ENCODE measurements around the gene PRDM7.

PRDM7 gene

DNA sequence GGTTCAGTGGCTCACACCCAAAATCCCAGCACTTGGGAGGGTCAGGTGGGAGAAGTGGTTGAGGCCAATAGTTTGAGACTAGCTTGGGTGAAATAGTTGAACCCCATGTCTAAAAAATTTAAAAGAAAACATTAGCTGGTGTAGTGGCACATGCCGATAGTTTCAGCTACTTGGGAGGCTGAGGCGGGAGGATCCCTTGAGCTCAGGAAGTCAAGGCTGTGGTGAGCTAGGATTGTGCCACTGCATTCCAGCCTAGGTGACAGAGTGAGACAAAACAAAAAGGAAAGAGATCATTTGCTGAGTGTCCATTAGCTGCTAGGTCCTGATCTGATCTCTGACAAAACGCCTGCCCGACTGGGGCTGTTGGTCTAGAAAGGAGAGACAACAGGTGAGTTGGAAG is 43.7 kb downstream of the PRDM7 start:
- peak; percentile 8 for DNase-seq

DNA sequence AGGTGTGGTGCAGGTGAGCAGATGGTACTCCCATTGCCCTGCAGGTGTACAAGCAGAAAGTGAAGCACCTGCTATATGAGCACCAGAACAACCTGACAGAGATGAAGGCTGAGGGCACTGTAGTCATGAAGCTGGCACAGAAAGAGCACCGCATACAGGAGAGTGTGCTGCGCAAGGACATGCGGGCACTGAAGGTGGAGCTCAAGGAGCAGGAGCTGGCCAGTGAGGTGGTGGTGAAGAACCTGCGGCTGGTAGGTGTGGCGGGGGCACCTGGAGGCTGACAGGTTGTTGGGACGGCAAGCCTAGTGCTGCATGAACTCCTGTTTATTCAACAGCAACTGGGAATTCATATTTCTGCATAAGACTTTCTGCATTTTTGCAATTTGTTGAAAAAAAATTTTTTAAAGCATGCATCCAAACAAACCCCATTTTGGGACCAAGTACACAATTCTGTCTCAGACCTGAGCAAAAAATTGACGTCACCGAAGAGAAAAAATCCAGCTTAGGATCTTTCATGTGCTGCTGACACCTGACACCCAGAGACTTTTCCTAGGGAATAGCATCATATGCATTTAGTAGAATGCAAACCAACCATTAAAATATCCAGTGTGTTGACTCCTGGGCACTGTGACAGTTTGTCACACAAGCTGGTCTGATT is 44.3 kb downstream of the PRDM7 start:
- DNase-seq, result peak; percentile 35

DNA sequence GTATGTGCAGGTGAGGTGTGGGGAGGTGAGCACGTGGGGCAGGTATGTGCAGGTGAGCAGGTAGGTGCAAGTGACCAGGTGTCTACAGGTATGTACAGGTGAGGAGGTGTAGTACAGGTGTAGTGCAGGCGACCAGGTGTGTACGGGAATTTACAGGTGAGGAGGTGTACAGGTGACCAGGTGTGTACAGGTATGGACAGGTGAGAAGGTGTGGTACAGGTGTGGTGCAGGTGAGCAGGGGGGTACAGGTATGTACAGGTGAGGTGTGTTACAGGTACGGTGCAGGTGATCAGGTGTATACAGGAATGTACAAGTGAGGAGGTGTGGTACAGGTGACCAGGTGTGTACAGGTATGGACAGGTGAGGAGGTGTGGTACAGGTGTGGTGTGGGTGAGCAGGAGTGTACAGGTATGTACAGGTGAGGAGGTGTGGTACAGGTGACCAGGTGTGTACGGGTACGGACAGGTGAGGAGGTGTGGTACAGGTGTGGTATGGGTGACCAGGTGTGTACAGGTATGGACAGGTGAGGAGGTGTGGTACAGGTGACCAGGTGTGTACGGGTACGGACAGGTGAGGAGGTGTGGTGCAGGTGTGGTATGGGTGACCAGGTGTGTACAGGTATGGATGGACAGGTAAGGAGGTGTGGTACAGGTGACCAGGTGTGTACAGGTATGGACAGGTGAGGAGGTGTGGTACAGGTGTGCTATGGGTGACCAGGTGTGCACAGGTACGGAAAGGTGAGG is 45.0 kb downstream of the PRDM7 start:
- peak; percentile 84 for DNase-seq

DNA sequence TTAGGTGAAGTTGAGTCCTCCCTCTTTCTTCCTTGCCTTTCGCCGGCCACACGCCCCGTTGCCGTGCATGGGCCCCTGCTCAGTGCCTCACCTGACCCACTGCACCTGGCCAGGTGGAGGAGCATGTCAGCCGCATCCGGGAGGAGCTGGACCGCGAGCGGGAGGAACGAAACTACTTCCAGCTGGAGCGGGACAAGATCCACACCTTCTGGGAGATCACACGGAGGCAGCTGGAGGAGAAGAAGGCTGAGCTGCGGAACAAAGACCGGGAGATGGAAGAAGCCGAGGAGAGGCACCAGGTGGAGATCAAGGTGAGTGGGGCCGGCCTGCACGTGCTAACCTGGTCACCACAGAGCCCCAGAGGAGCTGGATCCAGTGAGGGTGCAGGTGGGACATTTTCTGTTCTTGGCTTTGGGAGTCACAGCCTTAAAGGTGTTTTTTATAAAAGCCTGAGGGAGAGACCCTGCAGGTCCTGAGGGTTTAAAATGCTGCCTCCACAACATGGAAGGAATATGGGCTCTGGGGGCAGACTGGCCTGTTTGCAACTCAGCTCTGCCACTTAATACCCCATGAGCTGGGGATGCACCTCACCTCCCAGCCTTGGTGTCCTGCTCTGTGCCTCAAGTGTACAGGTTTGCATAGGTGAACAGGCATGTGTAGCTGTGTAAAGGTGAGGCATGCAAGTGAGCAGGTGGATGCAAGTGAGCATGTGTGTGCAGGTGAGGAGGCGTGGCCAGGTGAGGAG is 45.8 kb downstream of the PRDM7 start:
- no peak for DNase-seq

DNA sequence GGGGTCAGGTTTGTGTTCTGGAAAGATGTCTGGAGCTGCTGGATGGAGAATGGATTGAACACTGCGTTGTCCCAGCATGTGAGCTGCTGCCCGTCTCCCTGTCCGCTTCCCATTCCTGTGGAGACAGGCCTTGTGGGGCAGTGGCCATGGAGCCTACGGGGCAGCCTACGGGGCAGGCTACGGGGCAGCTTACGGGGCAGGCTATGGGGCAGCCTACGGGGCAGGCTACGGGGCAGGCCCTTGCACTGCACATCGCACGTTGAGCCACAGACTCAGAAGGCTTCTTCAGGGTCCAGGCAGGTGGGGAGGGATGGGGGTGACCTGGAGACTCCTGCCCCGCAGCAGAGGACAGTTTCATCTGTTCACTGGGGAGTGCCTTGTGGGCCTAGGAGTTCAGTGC is 48.1 kb downstream of the PRDM7 start:
- DNase-seq, result no peak

DNA sequence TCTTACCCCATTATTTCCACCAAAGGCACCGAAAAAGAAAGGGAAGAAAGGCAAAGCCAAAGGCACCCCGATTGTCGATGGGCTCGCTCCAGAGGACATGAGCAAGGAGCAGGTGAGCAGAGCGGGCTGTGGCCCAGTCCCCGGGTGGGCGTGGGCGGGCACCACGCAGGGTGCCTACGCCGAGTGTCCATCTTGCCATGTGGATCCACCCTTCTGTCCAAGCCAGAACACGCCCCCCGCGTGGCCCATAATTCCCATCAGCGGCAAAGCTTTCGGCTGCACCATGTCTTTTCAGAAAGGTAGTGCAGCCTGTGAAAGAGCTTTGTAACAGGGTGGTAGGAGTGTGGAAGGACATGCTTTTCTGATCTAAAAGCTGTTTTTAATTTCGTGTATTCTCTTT is 49.5 kb downstream of the PRDM7 start:
- no peak for DNase-seq

DNA sequence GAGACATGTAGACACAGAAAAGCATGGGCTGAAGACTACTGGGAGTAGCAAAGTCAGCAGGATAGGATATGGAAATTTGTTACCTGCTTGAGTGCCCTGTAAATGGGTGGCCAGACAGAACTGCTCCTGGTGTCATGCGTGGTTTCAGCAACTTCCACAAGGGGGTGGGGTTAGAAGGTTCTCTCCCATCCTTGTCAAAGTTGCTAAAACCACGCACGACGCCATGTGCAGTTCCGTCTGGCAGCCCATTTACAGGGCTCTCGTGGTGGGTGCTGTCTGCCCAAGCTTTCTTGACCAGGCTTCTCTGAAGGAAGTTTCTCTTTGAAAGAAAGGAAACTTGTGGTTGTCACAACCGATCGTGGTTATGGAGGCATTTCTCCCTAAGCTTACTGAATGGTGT is 51.0 kb downstream of the PRDM7 start:
- no peak for DNase-seq

DNA sequence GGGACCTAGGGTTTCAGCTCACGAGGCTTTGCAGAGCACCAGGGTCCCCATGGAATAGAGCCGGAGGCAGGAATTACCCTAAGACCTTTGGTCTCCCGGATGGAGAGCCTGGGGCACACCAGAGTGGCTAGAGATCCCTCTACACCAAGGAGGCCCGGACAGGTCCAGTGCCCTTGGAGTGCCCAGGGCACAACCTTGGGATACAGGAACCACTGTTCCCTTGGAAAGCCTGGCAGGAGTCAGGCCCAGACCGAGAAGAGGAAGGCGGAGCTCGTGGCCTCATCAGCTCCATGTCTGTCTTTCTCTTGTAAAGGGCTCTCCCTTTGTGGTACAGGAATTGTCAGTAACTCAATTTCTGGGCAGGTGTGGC is 54.1 kb downstream of the PRDM7 start:
- no peak for DNase-seq

DNA sequence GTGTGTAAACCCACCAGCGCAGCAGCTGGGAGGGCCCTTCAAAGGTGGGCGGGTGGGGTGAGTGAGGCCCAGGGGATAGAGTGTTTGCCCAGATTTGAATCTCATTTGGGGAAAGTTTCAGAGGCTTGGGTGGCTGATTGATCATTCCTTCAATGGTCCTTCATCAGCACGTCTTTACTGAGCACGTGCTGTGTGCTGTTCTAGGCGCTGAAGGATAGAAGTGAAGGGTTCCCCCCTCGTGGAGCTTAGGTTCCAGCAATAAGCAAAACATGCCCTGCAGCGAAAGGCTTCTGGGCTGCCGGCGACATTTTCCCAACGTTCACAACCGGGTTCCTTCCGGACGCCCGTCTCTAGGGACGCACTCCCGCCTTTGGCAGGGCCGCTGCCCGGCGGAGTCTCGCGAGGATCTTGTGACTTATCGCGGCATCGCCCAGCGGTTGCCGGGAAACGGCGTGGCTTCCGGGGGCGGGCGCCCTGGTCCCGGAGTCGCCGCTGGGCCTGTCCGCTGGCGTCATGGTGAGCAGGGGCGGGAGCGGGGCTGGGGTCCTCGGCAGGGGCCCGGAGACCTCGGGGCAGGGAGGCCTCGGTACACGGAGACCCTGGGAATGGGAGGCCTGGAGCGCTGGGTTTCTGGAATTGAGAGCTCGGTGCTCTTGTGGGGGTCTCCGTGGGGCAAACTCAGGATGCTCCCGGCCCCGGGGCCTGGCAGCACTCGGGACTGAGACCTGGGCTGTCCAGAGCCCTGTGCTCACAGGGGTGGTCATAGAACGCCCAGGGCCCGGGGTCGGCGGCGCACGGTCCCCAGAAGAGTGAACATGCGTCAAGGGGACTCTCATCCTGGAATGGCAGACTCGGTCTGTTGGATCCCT is 54.7 kb downstream of the PRDM7 start:
- DNase-seq, result peak; percentile 95

DNA sequence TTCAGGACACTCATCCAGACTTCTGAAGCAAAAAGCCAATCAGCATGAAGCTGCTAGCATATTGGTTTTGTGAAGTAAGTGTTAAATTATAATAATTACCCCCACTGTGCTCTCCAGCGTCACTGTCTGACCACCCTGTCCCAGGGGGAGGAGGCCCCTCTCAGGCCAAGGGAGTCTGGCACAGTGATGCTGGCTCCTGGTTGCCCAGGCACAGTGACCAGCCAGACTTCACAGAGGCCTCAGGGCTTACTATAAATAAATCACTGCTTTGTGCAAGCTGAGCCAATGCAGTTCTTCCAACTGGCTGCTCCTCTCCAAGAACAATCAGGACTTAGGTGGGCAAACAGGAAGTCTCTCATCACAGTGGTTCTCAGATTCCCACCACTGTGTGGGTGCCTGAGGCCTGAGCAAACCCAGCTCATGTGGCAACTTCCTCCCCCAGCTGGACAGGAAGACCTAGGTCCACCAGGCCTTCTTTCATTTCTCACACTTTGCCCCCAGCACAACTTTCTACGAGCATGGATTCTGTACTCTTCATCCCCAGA is 56.2 kb downstream of the PRDM7 start:
- DNase-seq, result peak; percentile 17

DNA sequence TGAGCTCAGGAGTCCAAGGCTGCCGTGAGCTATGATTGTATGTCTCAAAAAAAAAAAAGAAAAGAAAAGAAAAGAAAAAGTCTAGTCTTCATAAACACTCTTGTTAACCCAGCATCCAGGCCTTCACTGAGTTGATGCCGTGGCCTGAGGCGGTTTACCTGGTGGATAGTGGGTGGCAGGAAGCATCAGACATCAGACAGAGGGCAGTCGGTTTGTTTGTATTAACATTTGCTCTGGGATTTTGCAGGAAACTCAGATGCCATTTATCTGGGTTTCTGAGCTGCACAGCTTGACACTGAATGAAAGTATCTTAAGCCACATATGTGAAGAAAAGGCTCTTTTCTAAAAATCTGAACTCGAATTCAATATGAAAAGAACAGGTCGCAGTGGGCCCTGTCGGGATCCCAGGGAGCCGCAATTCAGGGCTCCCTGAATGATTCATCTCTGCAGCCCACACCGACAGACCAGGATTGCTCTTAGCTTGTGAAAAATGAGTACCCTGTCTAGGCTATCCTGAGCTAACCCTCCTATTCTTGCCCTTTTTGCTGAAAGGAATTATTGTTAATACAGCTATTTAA is 56.8 kb downstream of the PRDM7 start:
- DNase-seq, result peak; percentile 12

DNA sequence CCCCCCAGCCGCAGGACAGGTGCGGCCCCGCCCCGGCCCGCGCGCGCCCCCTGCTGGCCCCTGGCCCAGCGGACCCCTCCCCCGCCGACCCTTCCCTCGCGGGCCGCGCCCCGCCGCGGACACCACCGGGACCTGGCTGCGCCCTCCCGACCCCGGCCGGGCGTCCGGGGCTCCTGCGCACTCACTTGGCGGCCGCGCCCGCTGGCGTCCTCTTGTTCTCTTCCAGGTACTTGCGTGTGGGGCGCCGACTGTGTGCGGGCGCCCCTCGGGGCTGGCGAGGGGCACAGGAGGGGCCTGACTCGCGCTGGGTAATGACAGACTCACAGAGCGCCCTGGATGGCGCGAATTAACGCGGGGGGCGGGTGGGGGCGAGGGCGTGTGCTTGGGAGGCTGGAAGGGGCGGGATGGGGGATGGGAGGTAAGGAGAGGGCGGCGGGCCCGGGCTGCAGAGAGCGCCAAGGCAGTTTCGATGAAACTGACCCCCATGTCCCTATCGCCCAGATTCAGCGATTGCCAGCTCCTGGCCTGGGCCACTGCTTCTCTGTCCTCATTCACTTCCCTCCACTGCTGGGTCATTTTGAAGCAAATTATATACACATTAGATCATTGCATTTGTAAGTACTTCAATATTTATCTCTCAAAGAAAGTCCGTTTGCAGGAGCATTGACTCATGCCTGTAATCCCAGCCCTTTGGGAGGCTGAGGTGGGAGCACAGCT is 57.4 kb downstream of the PRDM7 start:
- DNase-seq, result peak; percentile 83

DNA sequence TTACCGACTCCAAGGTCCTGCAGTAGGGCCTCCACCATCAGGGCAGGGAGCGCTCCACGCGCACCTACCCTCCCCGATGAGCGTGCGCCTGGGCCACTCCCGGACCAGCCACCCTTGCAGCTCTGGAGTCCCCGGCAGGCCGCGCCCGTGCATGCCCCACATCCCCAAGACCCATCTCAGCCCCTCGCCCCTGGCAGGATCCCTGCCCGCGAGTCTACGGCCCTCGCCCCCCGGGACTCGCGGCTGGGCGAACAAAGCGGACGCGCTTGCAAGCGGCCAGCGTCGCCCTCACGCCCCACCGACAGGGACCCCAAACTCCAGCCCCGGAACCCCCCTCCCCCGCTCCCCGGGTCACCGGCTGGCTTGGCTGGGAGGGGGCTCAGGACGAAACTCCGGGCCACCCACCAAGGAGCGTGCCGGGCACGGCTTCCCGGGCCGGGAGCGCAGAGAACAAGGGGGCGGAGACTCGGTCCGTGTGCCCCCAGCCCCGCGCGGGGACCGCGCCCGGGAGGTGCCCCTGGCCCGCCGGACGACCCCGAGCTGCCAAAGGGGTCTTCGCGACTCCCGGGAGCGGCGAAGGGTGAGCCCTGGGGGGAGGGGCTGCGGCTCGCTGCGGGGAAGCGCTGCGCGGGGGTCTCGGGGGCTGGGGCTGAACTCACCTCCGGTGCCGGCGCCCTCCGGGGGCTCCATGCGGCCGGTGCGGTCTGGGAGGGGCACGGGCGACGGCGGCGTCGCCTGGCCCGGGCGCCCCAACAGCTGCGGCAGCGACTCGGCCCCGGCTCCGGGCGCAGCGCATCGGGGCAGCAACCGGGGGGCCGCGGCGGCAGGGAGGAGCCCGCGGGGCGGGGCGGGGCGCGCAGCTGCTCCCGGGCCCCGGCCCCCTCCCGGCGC is 58.2 kb downstream of the PRDM7 start, which contains the start of gene DBNDD1:
TSS of gene DBNDD1 (minus strand) at position 805 of the 891 bp plus-strand sequence. CDS start at position 690, 115 bp downstream.
- DNase-seq, result peak; percentile 65

DNA sequence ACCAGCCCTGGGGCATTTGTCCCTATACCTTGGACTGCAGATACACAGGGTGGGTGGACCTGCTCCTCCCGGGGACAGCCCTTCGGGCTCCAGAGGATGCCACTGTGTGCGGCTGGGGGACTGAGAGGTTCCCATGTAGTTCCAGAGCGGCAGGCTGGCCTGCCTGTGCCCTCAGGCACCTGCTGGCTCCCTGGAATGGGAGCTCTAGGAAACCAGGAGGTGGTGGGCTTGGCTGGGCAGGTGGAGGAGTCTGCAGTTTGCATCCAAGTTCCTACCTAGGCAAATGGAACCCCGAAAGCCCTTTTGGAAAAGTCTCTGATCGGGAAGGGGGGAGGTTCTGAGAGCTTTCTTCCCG is 58.9 kb downstream of the PRDM7 start:
- DNase-seq, result no peak

DNA sequence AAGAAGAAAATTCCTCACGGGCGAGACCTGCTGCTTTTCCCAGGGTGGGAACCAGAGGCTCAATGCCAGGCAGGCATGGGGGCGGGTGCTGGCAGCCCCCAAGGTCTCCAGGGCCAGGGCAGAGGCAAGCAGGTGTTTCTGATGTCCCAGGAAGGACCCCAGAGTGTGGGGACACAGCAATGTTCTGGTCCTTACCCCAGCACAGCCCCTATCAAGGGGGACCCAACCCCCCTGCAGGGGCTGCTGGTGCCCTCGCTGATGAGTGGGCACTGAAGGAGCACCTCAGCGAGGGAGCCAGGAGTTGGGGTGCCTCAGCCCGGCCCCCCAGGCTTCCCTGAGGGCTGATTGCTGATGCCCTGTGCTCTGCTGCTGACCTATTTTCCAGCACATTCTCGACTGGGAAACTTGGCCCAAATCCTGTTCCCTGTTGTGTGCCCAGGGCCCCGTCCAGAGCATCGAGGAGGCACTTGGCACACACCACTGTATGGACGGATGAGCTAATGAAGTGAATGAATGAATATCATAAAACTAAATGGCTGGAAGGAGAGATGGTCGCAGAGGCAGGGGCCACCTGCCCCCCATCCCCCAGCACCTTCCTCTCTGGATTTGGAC is 60.7 kb downstream of the PRDM7 start:
- no peak for DNase-seq

DNA sequence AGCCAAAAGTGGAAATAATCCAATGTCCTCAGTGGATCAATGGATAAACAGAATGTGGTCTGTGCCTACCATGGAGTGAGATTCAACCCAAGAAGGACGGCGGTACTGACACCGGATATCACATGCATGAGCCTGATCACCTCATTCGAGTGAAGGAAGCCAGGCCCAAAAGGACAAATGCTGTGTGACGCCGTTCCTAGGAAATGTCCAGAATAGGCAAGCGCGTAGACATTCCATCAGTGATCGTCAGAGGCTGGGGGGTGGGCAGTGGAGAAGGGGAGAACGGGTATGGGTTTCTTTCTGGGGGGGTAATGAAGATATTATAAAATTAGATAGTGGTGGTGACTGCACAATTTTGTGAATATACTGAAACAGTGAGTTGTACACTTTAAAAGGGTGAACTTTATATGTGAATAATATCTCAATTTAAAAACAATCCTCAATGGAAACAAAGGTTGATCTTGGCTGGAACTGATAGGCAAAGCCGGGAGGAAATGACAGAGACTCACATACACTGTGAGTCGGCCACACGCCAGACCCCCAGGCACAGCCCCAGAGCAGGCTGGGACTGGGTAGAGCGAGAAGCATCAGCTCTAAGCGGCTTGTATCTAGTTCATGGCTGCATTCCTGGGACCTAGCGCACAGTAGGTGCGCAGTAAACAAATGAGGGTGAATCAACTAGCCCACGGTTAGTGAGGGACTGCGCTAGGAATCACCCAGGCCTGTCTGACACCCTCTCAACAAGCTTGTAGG is 61.4 kb downstream of the PRDM7 start:
- DNase-seq, result no peak

DNA sequence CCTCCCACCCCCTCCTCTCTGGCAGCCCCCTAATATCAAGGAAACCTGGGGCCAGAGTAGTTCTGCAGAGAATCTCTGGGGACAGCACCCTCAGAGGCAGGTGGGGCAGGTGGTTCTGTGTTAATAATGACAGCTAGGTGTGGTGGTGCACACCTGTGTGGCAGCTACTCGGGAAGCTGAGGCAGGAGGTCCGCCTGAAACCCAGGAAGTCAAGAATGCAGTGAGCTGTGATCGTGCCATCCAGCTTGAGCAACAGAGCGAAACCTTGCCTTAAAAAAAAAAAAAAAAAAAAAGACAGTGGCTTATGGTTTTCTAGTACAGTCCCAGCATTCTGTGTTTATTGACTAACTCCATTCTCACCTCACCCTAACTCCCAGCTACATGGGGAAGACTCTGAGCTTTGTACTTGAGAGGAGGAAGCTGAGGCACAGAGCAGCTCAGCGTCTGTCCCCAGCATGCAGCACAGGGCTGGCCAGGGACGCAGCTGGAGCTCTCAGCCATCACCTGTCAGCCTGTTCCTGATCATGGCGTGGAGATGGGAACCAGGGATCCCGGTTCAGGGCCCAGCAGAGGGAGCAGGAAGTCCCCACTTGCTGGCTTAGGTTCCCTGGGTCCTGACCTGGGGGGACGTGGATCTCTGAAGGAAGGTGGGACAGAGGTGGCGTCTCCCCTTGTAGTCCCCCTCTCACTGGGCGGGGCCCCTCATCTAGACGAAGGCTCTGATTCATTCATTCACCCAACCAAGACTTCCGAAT is 64.0 kb downstream of the PRDM7 start:
- DNase-seq, result no peak

DNA sequence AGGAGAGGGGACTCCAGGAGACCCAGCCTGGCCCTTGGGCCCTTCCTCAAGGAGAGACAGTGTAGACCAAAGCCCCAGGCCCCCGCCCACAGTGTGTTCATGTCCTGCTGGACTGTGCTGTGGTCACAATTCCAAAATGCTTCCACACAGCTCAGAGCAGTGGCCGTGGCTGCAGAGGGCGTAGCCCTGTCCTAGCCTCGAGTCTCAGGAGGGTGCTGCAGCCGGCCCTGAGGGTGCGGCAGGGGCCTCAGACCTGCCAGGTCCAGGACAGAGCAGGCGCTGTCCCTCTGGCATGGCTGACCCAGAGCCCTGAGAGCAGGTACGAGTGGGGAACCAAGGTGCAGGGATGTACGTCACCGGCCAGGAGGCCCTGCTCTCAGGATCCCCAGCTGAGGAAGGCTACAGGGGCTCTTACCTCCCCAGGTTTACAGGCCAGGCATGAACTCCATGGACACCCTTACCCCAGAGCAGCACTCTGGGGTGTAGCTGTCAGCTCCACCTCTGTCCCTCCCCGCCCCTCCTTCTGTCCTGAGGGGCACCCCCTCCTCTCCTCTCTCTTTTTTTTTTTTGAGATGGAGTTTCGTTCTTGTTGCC is 65.1 kb downstream of the PRDM7 start:
- no peak for DNase-seq
